Brain pericyte (primary cell): Measurements from ENCODE around the gene RPS2.
A peak's percentile ranks its signal among the peaks of the same experiment; 100 is the strongest.
"Not testable (repeated sequence)": the region's sequence is repeated elsewhere in the genome, so short reads cannot be mapped to it uniquely, and the experiment has no call there.

Experiments used
- DNase-seq: peaks from one replicate; pipeline ENCODE4 v3.0.0-alpha.2; 2012; ENCODE audit warnings: low read depth, low spot score

The RPS2 gene

DNA sequence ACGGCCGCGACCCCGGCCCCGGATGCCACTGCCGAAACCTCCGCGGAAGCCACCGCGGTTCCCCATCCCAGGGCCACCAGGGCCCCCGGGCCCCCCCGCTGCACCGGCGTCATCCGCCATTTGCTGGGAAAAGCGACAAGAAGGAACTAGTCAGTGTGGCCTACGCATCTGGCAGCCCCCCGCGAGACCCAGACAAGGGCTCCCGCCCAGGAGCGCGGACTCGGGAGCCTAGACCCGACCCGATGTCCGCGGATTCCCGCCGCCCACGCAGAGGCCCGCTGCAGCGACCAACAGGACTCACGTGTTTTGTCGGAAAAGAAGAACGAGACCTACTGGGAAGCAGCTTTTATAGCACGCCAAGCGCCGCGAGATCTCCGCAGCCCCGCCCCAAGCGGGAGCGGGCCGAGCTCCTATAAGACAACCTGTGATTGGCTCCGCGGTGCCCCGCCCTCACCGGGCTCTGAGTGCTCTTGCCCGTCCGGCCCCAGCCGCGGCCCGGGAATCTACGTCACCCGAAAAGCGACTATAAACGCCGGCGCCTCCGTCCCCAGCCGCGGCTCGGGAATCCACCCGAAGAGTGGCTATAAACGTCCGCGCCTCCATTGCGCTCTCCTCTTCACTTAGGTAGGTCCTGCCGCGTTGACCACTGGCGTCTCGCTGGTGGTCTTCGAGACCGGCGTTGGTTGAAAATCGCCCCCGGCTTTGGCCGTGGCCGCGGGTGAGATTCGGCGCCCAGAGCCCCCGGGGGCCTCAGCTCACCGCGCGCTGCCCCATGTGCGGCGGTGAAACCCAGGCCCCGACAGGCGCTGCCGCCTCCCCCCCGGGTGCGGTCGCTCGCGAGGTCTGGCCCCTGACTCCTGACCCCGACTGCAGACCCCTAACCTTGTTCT is at the start of gene RPS2:
Gene RPS2 (minus strand): TSS at position 321 of the 890 bp plus-strand sequence. CDS start 201 bp downstream, at position 120.
- peak; percentile 93 for DNase-seq

DNA sequence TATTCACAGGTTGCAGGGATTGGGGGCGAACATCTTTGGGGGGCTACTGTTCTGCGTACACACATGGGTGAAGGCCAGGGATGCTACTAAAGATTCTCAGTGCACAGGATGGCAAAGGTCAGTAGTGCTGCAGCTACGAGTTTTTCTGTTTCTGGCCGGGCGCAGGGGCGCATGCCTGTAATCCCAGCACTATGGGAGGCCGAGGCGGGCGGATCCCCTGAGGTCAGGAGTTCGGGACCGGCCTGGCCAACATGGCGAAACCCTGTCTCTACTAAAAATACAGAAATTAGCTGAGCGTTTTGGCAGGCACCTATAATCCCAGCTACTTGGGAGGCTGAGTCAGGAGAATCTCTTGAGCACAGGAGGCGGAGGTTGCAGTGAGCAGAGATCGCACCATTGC is 48.9 kb upstream of the RPS2 start:
- no peak for DNase-seq

GRCh38 chr16:2011726-2012125 is 47.1 kb upstream of the RPS2 start:
- not testable (repeated sequence) for DNase-seq

- no peak for DNase-seq
Observed at GRCh38 chr16:2009791-2010510, 45.3 kb upstream of the RPS2 start, which contains the start of gene ZNF598. ZNF598 (minus strand) TSS chr16:2009821.

- DNase-seq, result no peak
Observed at GRCh38 chr16:2009164-2009711, 44.6 kb upstream of the RPS2 start.

GRCh38 chr16:2008631-2009163 is 44.1 kb upstream of the RPS2 start:
- DNase-seq, result no peak

DNA sequence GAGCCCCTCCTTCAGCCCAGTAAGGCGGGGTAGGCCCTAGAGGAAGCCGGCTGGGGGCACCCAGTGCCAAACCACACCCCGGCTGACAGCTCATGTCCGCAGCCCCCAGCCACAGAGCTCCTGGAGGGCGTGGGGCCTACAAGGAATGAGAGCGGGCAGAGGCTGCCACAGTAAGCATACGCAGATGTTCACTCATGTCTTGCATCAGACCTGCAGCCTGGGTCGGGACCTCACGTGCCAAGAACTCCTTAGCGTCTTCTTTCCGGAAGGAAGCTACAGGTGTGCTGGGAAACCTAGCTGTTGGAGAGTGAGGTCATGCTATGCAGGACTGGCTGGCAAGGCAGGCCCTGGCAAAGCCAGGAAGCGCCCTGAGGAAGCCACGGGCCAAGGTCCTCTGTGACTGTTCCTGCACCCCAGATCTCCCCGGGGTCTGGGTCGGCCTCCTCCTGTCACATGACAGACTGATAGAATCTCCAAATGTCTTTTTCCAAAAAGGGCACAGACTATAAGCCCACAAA is 43.4 kb upstream of the RPS2 start:
- DNase-seq, result no peak

GRCh38 chr16:2007081-2007836 is 42.6 kb upstream of the RPS2 start:
- DNase-seq, result no peak

DNA sequence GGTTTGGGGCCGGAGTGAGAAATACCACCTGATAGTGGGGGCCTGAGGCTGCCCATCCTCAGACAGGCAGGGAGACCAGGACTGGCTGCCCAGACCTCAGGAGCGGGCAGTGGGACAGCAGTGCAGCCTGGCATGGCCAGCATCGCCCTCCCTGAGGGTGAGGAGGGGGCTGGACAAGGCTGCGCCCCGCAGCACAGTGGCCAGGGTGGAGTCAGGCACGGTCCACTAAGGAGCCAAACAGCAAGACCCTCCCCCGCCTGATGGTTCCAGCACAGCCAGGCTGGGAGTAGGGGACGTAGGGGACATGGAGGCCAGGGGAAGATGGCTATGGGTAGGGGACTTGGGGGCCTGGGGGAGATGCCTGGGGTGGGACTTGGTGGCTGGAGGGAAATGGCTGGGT is 41.7 kb upstream of the RPS2 start:
- no peak for DNase-seq

- DNase-seq, result no peak
Observed at GRCh38 chr16:2005646-2006045, 41.0 kb upstream of the RPS2 start.

DNA sequence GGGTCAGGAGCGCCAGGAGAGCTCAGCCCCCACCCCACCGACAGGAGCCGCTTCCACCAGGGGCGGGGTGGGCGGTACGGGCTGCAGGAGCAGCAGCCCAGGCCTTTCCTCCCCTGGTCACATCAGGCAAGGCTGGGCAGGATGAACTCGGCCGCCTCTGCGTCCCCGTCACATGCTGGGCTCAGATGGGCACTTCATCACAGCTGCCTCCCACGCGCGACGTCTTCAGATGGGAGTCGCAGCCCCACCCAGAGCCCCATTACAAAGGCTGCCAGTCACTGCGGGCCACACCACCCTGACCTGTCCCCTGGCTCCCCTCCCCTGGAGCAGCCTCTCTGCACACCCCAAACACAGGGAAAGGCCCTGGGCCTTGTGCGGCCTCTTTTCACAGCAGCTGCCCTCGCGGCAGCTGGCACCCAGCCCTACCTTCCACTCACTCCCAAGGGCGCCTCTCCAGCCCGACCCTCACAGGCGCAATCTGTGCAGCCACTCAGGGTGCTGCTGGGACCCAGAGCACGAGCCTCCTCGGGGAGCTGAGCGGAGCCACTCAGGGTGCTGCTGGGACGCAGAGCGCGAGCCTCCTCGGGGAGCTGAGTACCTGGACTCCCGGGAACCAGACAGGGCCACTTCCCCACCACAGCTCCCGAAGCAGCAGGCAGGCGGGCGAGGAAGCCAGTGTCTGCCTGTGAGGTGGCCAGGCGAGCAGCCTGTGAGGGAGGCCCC is 40.3 kb upstream of the RPS2 start:
- DNase-seq, result no peak

DNA sequence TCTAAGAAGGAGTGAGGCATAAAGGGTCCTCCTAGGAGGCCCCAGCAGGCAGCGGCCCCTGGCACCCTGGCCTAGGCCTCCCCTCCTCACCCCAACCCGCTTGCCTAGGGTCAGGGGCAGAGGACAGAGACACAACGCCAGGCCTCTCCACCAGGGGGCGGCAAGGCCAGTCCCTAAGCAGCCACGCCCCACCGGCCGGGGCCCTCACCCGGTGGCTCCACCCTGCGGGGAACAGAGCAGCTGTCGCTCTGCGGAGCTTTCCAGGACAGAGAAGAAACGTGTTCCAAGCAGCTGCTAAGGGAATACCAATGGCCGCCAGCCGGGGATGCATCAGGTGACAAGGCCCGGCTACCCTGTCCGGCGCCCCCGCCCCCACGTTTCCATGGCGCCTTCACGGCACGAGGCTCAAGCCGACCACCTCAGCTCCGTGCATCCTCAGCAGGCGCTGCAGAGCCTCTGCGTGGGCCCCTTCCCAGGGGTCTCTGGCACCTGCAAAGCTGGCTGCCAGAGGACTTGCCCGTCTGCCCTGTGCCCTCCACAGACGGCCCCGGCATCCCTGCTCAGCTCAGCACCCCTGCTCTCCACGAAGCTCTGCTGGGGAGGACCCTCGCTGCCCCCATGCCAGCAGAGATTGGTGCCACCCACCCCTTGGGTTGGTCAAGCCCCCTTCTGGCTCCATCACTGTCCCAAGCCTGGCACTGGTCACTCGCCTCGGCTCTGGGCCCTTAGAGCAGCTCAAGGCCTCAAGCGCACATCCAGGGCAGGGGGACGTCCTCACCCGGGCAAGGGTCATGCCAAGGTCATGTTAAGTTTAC is 39.4 kb upstream of the RPS2 start:
- DNase-seq, result no peak

GRCh38 chr16:2003231-2003826 is 38.7 kb upstream of the RPS2 start:
- DNase-seq, result no peak

GRCh38 chr16:2002406-2003230 is 38.0 kb upstream of the RPS2 start:
- no peak for DNase-seq

DNA sequence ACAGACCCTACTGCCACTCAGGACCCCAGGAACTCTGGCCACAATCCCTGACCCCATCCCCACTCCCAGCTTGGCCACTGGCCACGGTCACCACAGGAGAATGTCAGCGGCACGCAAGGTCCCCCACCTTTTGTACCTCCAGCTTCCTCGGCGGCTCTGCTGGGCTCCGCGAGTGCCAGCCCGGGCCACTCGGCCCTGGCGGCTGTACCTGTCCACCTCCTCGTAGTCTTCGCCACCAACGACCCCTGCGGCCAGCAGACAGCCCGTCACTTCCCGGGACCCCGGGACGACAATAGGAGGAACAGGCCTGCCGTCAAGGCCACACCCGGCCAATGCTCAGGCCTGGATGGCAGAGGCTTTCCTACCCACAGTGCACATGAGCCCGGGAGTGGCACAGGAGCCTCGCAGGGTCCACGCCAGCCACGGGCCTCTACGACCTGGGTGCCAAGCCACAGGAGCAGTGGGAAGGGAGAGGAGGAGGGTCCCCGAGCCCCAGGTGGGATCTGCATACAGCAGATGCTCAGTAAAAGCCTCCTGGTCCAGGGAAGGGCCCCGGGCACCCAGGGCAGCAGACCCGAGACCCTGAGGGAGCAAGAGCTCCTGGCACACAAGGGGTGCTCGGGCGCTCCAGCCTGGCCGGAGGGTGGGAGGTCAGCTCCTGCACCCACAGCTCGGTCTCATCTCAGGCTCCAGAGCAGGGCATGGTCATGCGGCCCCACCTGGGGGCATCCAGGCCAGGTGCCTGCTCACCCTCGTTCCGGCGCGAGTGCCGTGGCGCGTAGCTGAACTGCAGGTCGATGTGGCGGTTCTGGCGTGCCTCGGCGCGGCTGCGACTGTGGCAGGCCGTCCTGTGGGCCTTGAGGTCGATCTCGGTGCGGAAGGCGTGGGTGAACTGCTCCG is 37.1 kb upstream of the RPS2 start:
- DNase-seq, result no peak

- no peak for DNase-seq
Observed at GRCh38 chr16:2001035-2001434, 36.4 kb upstream of the RPS2 start.

- DNase-seq, result no peak
Observed at GRCh38 chr16:1999866-2000514, 35.4 kb upstream of the RPS2 start.
